Caco-2 (cell line): ENCODE results near the gene PSMB8. TPM values are rescaled to one million over a fixed set of nuclear protein-coding genes. Genes with fewer than 3 reads are reported as not detected.

Experiments used
- BruUV-seq: library from RNA; stranded (reverse); fragments of 400-500 nt; replicated peaks from 2 replicates; lab custom pipeline; 2021; lab: Mats Ljungman, UMichigan
- CTCF ChIA-PET: fragments of 300-600 bp; sonication (Branson Sonifier 250); formaldehyde crosslinking; loops from one replicate; lab custom pipeline; 2022; ENCODE audit warnings: antibody characterized with exemption; lab: Charles Lee
- POLR2A ChIA-PET: fragments of 300-600 bp; sonication (Branson Sonifier 250); formaldehyde crosslinking; loops from one replicate; lab custom pipeline; 2022; ENCODE audit warnings: antibody characterized with exemption; lab: Charles Lee
- DNase-seq, 2 experiments: peaks; one replicate each; pipeline versions ENCODE4 v3.0.0 to v3.0.0-alpha.2; 2020 to 2022
- H3K27me3 ChIP-seq: replicated peaks from 2 replicates; pipeline ENCODE4 v1.6.0; 2011; ENCODE audit warnings: low read length; ENCODE audit not compliant: control insufficient read depth, insufficient read depth
- H3K36me3 ChIP-seq: 2 replicates; pipeline ENCODE4 v1.5.1; 2011; ENCODE audit warnings: low read length; ENCODE audit not compliant: control insufficient read depth, insufficient read depth
- H3K4me1 ChIP-seq: fragments of 250-450 bp; sonication (Bioruptor Pico); 2 replicates; pipeline ENCODE4 v1.5.1; 2020; ENCODE audit warnings: mild to moderate bottlenecking
- H3K4me3 ChIP-seq: 2 replicates; pipeline ENCODE4 v1.5.1; 2011; ENCODE audit warnings: low read depth, mild to moderate bottlenecking, control low read depth, low read length
- H3K9me3 ChIP-seq: fragments of 250-450 bp; sonication (Bioruptor Pico); 2 replicates; pipeline ENCODE4 v1.5.1; 2020; ENCODE audit warnings: mild to moderate bottlenecking, moderate library complexity
- H3K27ac Mint-ChIP-seq: one replicate; pipeline ENCODE4 v1.8.0; 2022; ENCODE audit warnings: mixed read lengths; ENCODE audit not compliant: unreplicated experiment
- H3K27me3 Mint-ChIP-seq: one replicate; pipeline ENCODE4 v1.8.0; 2022; ENCODE audit warnings: mixed read lengths; ENCODE audit not compliant: insufficient read depth, unreplicated experiment
- H3K36me3 Mint-ChIP-seq: one replicate; pipeline ENCODE4 v1.8.0; 2022; ENCODE audit warnings: mild to moderate bottlenecking, mixed read lengths; ENCODE audit not compliant: insufficient read depth, unreplicated experiment
- H3K4me1 Mint-ChIP-seq: one replicate; pipeline ENCODE4 v1.8.0; 2022; ENCODE audit warnings: low read depth, mixed read lengths; ENCODE audit not compliant: unreplicated experiment
- H3K4me3 Mint-ChIP-seq: one replicate; pipeline ENCODE4 v1.8.0; 2022; ENCODE audit warnings: mild to moderate bottlenecking, moderate library complexity, mixed read lengths; ENCODE audit not compliant: unreplicated experiment
- H3K9me3 Mint-ChIP-seq: one replicate; pipeline ENCODE4 v1.8.0; 2022; ENCODE audit warnings: mixed read lengths; ENCODE audit not compliant: unreplicated experiment
- intact Hi-C: fragments of 100-400 bp; cut with micrococcal nuclease; formaldehyde crosslinking; loops from one replicate; pipeline ENCODE4 v1.10.0; 2022; ENCODE audit not compliant: unreplicated experiment
- total RNA-seq: library from RNA; stranded (reverse); gene quantifications from 2 replicates; pipeline ENCODE4 v1.2.3, GENCODE V29; 2022
- TF ChIP-seq, protein P1 (sequence below), 2 experiments: fragments of 200-600 bp in 1 of 2; IDR thresholded peaks; 1 replicate in 1 of 2; 2 replicates in 1 of 2; pipeline versions ENCODE4 v1.5.1 to v1.8.0; 2011 to 2022; ENCODE audit warnings: antibody characterized with exemption in 1 of 2, control low read depth in 1 of 2, inconsistent platforms in 1 of 2, low read depth in 1 of 2, low read length in 1 of 2, mild to moderate bottlenecking in 1 of 2, moderate library complexity in 1 of 2; ENCODE audit not compliant: insufficient read depth in 1 of 2, severe bottlenecking in 1 of 2, unreplicated experiment in 1 of 2

The PSMB8 gene
- total RNA-seq, 1 experiment from 2014 or later: 3.7 TPM

DNA sequence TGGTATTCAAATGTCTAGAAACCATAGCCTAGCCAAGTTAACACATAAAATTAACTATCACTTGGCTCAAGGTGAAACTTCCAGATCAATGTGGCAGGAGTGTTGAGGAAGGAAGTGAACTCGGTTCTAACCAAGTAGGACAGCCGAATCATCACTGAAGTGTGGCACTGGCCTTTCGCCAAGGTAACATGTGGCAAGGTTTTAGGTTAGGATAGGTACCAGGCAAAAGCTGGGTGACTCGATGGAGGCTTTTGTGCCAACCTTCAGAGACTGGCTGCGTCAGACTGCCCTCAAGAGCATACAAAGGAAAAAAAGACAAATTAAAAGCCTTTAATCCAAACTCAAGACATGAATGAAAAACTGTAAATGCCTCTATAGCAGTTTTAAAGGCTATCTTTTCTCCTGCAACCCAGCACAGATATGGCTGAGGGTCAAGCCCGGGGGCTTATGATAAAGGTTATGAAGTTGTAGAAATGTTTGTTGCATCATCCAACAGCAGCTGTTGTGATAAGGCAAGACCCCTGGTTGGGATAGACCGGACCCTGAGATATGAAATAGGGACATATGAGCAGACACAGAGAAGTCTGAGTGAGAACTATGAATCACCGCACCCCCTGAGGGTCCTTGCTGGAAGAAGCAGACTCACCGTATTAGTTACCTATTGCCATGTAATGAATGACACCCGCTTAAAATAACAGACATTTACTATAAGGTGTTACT lies 22.0 kb upstream of the PSMB8 start:
- intact Hi-C loops: no loop called here
- BruUV-seq: no TSS peak
- no peaks in the 10 kb centered on the region for H3K9me3 Mint-ChIP-seq
- Histone ChIP-seq H3K4me3 (no peak overlapping the region), H3K4me1 (peaks cover 9% of the 10 kb centered on the region), H3K36me3 (no peaks in the 10 kb centered on the region), H3K27me3 (no peaks in the 10 kb centered on the region; the same call in 1 of the 2 replicates), H3K9me3 (no peaks in the 10 kb centered on the region)
- H3K4me1 Mint-ChIP-seq: no peaks in the 10 kb centered on the region
- TF ChIP-seq, protein P1, sequence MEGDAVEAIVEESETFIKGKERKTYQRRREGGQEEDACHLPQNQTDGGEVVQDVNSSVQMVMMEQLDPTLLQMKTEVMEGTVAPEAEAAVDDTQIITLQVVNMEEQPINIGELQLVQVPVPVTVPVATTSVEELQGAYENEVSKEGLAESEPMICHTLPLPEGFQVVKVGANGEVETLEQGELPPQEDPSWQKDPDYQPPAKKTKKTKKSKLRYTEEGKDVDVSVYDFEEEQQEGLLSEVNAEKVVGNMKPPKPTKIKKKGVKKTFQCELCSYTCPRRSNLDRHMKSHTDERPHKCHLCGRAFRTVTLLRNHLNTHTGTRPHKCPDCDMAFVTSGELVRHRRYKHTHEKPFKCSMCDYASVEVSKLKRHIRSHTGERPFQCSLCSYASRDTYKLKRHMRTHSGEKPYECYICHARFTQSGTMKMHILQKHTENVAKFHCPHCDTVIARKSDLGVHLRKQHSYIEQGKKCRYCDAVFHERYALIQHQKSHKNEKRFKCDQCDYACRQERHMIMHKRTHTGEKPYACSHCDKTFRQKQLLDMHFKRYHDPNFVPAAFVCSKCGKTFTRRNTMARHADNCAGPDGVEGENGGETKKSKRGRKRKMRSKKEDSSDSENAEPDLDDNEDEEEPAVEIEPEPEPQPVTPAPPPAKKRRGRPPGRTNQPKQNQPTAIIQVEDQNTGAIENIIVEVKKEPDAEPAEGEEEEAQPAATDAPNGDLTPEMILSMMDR (IDR thresholded peaks at IDR 0.05; ENCODE audit: insufficient read depth in 1 of 2, low read depth in 1 of 2, low read length in 1 of 2, severe bottlenecking in 1 of 2, unreplicated experiment in 1 of 2): no peak
- no peak overlapping the region for H3K4me3 Mint-ChIP-seq
- ChIA-PET CTCF (interaction anchor here (0.6 kb wide), 1 partner anchor 149 kb away, joined by 3 read pairs; no protein-coding TSS in a partner anchor), POLR2A (no interaction called here)
- no peak overlapping the region for H3K27ac Mint-ChIP-seq
- DNase-seq: no peak
- peaks cover 20% of the 10 kb centered on the region for H3K27me3 Mint-ChIP-seq
- no peaks in the 10 kb centered on the region for H3K36me3 Mint-ChIP-seq

DNA sequence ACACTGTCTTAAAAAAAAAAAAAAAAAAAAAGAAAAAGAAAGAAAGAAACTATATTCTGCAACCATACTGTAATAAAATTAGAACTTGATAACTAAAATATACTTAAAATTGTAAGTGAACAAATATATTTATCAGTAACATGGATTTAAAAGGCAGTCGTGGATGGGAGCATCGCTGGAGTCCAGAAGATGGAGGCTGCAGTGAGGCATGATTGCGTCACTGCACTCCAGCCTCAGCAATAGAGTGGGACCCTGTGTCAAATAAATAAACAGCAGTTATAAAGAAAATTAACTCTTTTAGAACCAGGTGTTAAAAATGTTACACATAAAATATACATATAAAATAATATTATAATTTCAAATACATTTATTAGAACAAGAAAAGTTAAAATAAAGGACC lies 18.9 kb upstream of the PSMB8 start:
- H3K36me3 Mint-ChIP-seq: no peaks in the 10 kb centered on the region
- BruUV-seq: no TSS peak
- no peak overlapping the region for H3K4me3 Mint-ChIP-seq
- no peak for DNase-seq
- Histone ChIP-seq H3K4me3 (no peak overlapping the region), H3K36me3 (no peaks in the 10 kb centered on the region), H3K9me3 (no peaks in the 10 kb centered on the region), H3K4me1 (peaks cover 5% of the 10 kb centered on the region), H3K27me3 (no peaks in the 10 kb centered on the region; the same call in 1 of the 2 replicates)
- no peaks in the 10 kb centered on the region for H3K9me3 Mint-ChIP-seq
- H3K4me1 Mint-ChIP-seq: no peaks in the 10 kb centered on the region
- TF ChIP-seq, protein P1 (IDR thresholded peaks at IDR 0.05; ENCODE audit: insufficient read depth in 1 of 2, low read depth in 1 of 2, low read length in 1 of 2, severe bottlenecking in 1 of 2, unreplicated experiment in 1 of 2): no peak
- no peak overlapping the region for H3K27ac Mint-ChIP-seq
- intact Hi-C loops: no loop called here
- H3K27me3 Mint-ChIP-seq: peaks cover 17% of the 10 kb centered on the region
- POLR2A ChIA-PET: interaction anchor here (0.7 kb wide), 1 partner anchor 120 kb away, joined by 7 read pairs; no protein-coding TSS in a partner anchor
- CTCF ChIA-PET: no interaction called here

DNA sequence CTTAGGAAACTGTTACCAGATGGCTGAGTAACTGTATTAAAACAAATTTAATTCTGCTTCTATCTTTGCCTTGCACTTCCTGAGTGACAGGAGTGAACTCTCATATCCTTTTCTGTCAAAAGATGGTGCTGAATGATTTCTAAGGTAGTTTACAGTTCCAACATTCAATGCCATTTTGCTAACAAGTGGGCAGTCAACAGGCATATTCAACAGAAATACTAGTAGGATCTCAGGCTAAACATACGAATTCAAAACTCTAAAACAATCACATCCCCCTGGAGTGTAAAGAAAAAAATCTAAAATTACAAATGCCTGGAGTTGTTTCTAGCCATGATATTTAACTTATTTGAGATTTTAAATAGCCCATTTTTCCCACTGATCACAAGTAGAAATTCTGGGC lies 16.8 kb upstream of the PSMB8 start:
- no peaks in the 10 kb centered on the region for H3K9me3 Mint-ChIP-seq
- TF ChIP-seq, protein P1 (IDR thresholded peaks at IDR 0.05; ENCODE audit: insufficient read depth in 1 of 2, low read depth in 1 of 2, low read length in 1 of 2, severe bottlenecking in 1 of 2, unreplicated experiment in 1 of 2): no peak
- H3K36me3 ChIP-seq: no peaks in the 10 kb centered on the region
- intact Hi-C loops: no loop called here
- H3K27ac Mint-ChIP-seq: no peak overlapping the region
- no peaks in the 10 kb centered on the region; the same call in none of the 2 replicates for H3K4me1 ChIP-seq
- peaks cover 3% of the 10 kb centered on the region for H3K4me1 Mint-ChIP-seq
- peaks cover 24% of the 10 kb centered on the region for H3K27me3 Mint-ChIP-seq
- no peaks in the 10 kb centered on the region for H3K36me3 Mint-ChIP-seq
- DNase-seq: no peak
- H3K27me3 ChIP-seq: no peaks in the 10 kb centered on the region
- no peak overlapping the region for H3K4me3 ChIP-seq
- CTCF ChIA-PET: interaction anchor here (5.2 kb wide), 1 partner anchor 22 kb away, joined by 32 read pairs; the partner anchor contains the start of gene TAP2
- no peak overlapping the region for H3K4me3 Mint-ChIP-seq
- H3K9me3 ChIP-seq: no peaks in the 10 kb centered on the region
- POLR2A ChIA-PET: no interaction called here
- BruUV-seq: no TSS peak
